Stimulated activated CD4-positive, alpha-beta T cell treated with anti-CD3 and anti-CD28 coated beads, Interleukin-2, amount 100 ng/mL, for 48 hours (primary cell): ENCODE results near the gene TRANK1.

Experiments
- DNase-seq, 2 donors: peaks; one replicate each; pipeline ENCODE4 v3.0.0-alpha.2; 2020

Gene TRANK1

GRCh38 chr3:36833160-36833814 is 111.6 kb downstream of the TRANK1 start:
- DNase-seq, result no peak

GRCh38 chr3:36832406-36832805 is 112.4 kb downstream of the TRANK1 start:
- no peak for DNase-seq

GRCh38 chr3:36827133-36827532 is 117.7 kb downstream of the TRANK1 start:
- no peak for DNase-seq

- DNase-seq, result no peak
Observed at GRCh38 chr3:36826240-36826639, 118.6 kb downstream of the TRANK1 start.

GRCh38 chr3:36824443-36824842 is 120.4 kb downstream of the TRANK1 start:
- DNase-seq, result no peak

- DNase-seq, result no peak
Observed at GRCh38 chr3:36823806-36824205, 121.0 kb downstream of the TRANK1 start.

GRCh38 chr3:36820083-36820482 is 124.8 kb downstream of the TRANK1 start:
- no peak for DNase-seq

GRCh38 chr3:36817806-36818533 is 126.9 kb downstream of the TRANK1 start:
- DNase-seq, result no peak

GRCh38 chr3:36815375-36815774 is 129.5 kb downstream of the TRANK1 start:
- no peak for DNase-seq

GRCh38 chr3:36814776-36815175 is 130.1 kb downstream of the TRANK1 start:
- DNase-seq, result no peak

- DNase-seq, result no peak
Observed at GRCh38 chr3:36814066-36814717, 130.7 kb downstream of the TRANK1 start.

- no peak for DNase-seq
Observed at GRCh38 chr3:36813305-36813704, 131.5 kb downstream of the TRANK1 start.

- DNase-seq, result no peak
Observed at GRCh38 chr3:36812240-36812639, 132.6 kb downstream of the TRANK1 start.

GRCh38 chr3:36811768-36812167 is 133.1 kb downstream of the TRANK1 start:
- no peak for DNase-seq

GRCh38 chr3:36804295-36805055 is 140.4 kb downstream of the TRANK1 start:
- DNase-seq, result no peak

GRCh38 chr3:36803091-36803791 is 141.6 kb downstream of the TRANK1 start:
- no peak for DNase-seq

- DNase-seq, result no peak
Observed at GRCh38 chr3:36800533-36801116, 144.2 kb downstream of the TRANK1 start.

GRCh38 chr3:36796881-36797280 is 148.0 kb downstream of the TRANK1 start:
- no peak for DNase-seq

GRCh38 chr3:36796161-36796560 is 148.7 kb downstream of the TRANK1 start:
- no peak for DNase-seq

GRCh38 chr3:36795622-36796021 is 149.2 kb downstream of the TRANK1 start:
- no peak for DNase-seq

GRCh38 chr3:36792342-36792741 is 152.5 kb downstream of the TRANK1 start:
- peak in 1 of 2 donors; percentile 19 for DNase-seq

- DNase-seq, result no peak
Observed at GRCh38 chr3:36790765-36791164, 154.1 kb downstream of the TRANK1 start.
